Activated naive CD4-positive, alpha-beta T cell treated with anti-CD3 and anti-CD28 coated beads, Interleukin-2, amount 10 ng/mL, durations not matched to agents 7 days and 5 days (primary cell): ENCODE measurements around the gene MAST2.

Experiments used
- CTCF ChIA-PET: fragments of 350-600 bp; sonication (Branson Sonifier 250); formaldehyde crosslinking; loops from one replicate; lab custom pipeline; 2021; ENCODE audit warnings: antibody characterized with exemption; lab: Charles Lee
- DNase-seq: peaks from one replicate; pipeline ENCODE4 v3.0.0-alpha.2; 2020
- H3K27ac Mint-ChIP-seq: one replicate; pipeline ENCODE4 v1.8.0; 2021; ENCODE audit warnings: mild to moderate bottlenecking, moderate library complexity, mixed read lengths
- H3K27me3 Mint-ChIP-seq: one replicate; pipeline ENCODE4 v1.8.0; 2021; ENCODE audit warnings: mild to moderate bottlenecking, mixed read lengths
- H3K36me3 Mint-ChIP-seq: one replicate; pipeline ENCODE4 v1.8.0; 2021; ENCODE audit warnings: mixed read lengths
- H3K4me1 Mint-ChIP-seq: one replicate; pipeline ENCODE4 v1.8.0; 2021; ENCODE audit warnings: mixed read lengths
- H3K4me3 Mint-ChIP-seq: one replicate; pipeline ENCODE4 v1.8.0; 2021; ENCODE audit warnings: mild to moderate bottlenecking, moderate library complexity, mixed read lengths
- H3K9me3 Mint-ChIP-seq: one replicate; pipeline ENCODE4 v1.8.0; 2021; ENCODE audit warnings: mixed read lengths

MAST2 gene

GRCh38 chr1:46017876-46018503, 214.6 kb downstream of the MAST2 start:
- no peak for DNase-seq
- Mint-ChIP-seq H3K4me1 (no peaks in the 10 kb centered on the region), H3K27ac (no peak overlapping the region), H3K9me3 (no peaks in the 10 kb centered on the region), H3K36me3 (no peaks in the 10 kb centered on the region), H3K4me3 (no peak overlapping the region), H3K27me3 (no peaks in the 10 kb centered on the region)
- CTCF ChIA-PET, result no interaction called here

- Mint-ChIP-seq H3K27ac (no peak overlapping the region), H3K9me3 (no peaks in the 10 kb centered on the region), H3K4me1 (no peaks in the 10 kb centered on the region), H3K27me3 (no peaks in the 10 kb centered on the region), H3K4me3 (no peak overlapping the region), H3K36me3 (peaks cover 4% of the 10 kb centered on the region)
- DNase-seq, result no peak
- CTCF ChIA-PET, result interaction anchor here (0.8 to 1.2 kb wide), 3 partner anchors 123 to 206 kb away, joined by 3 read pairs; no protein-coding TSS in a partner anchor
These were observed 215.9 kb downstream of the MAST2 start for GRCh38 chr1:46019348-46019747.

- Mint-ChIP-seq H3K9me3 (no peaks in the 10 kb centered on the region), H3K36me3 (peaks cover 4% of the 10 kb centered on the region), H3K27me3 (no peaks in the 10 kb centered on the region), H3K27ac (no peak overlapping the region), H3K4me1 (no peaks in the 10 kb centered on the region), H3K4me3 (no peak overlapping the region)
- no peak for DNase-seq
- CTCF ChIA-PET, result interaction anchor here (1.1 kb wide), 1 partner anchor 122 kb away, joined by 3 read pairs; no protein-coding TSS in a partner anchor
These were observed 216.6 kb downstream of the MAST2 start for GRCh38 chr1:46020010-46020409.

GRCh38 chr1:46021046-46021996, 217.9 kb downstream of the MAST2 start:
- H3K27me3 Mint-ChIP-seq, result no peaks in the 10 kb centered on the region
- H3K4me1 Mint-ChIP-seq, result no peaks in the 10 kb centered on the region
- H3K27ac Mint-ChIP-seq, result no peak overlapping the region
- DNase-seq, result no peak
- CTCF ChIA-PET, result interaction anchor here (1.1 kb wide), 1 partner anchor 13 kb away, joined by 3 read pairs; no protein-coding TSS in a partner anchor
- no peaks in the 10 kb centered on the region for H3K9me3 Mint-ChIP-seq
- no peak overlapping the region for H3K4me3 Mint-ChIP-seq
- peaks cover 4% of the 10 kb centered on the region for H3K36me3 Mint-ChIP-seq

GRCh38 chr1:46026531-46026930, 223.1 kb downstream of the MAST2 start:
- H3K27ac Mint-ChIP-seq, result no peak overlapping the region
- CTCF ChIA-PET, result interaction anchor here (2.2 kb wide), 1 partner anchor 10 kb away, joined by 6 read pairs; no protein-coding TSS in a partner anchor
- H3K4me1 Mint-ChIP-seq, result no peaks in the 10 kb centered on the region

GRCh38 chr1:46027788-46028573, 224.6 kb downstream of the MAST2 start:
- no peak overlapping the region for H3K27ac Mint-ChIP-seq
- no peaks in the 10 kb centered on the region for H3K4me1 Mint-ChIP-seq
- no peak overlapping the region for H3K4me3 Mint-ChIP-seq
- H3K36me3 Mint-ChIP-seq, result peaks cover 4% of the 10 kb centered on the region
- H3K9me3 Mint-ChIP-seq, result no peaks in the 10 kb centered on the region
- no peaks in the 10 kb centered on the region for H3K27me3 Mint-ChIP-seq
- no peak for DNase-seq
- CTCF ChIA-PET, result interaction anchor here (2.2 kb wide), 1 partner anchor 9 kb away, joined by 6 read pairs; no protein-coding TSS in a partner anchor

More at GRCh38 chr1:46026531-46026930, 223.1 kb downstream of the MAST2 start:
- Mint-ChIP-seq H3K27me3 (no peaks in the 10 kb centered on the region), H3K4me3 (no peak overlapping the region), H3K36me3 (peaks cover 4% of the 10 kb centered on the region), H3K9me3 (no peaks in the 10 kb centered on the region)
- DNase-seq, result no peak

- no peaks in the 10 kb centered on the region for H3K36me3 Mint-ChIP-seq
- CTCF ChIA-PET, result no interaction called here
- no peaks in the 10 kb centered on the region for H3K27me3 Mint-ChIP-seq
- no peak overlapping the region for H3K27ac Mint-ChIP-seq
- H3K9me3 Mint-ChIP-seq, result no peaks in the 10 kb centered on the region
- H3K4me1 Mint-ChIP-seq, result no peaks in the 10 kb centered on the region
- no peak for DNase-seq
- H3K4me3 Mint-ChIP-seq, result no peak overlapping the region
These were observed 226.9 kb downstream of the MAST2 start for GRCh38 chr1:46030074-46030870.

- Mint-ChIP-seq H3K4me3 (no peak overlapping the region), H3K9me3 (no peaks in the 10 kb centered on the region), H3K27me3 (no peaks in the 10 kb centered on the region)
These were observed 227.7 kb downstream of the MAST2 start for GRCh38 chr1:46030876-46031660.

GRCh38 chr1:46034601-46035516, 231.4 kb downstream of the MAST2 start:
- H3K4me3 Mint-ChIP-seq, result no peak overlapping the region
- H3K4me1 Mint-ChIP-seq, result no peaks in the 10 kb centered on the region
- H3K27me3 Mint-ChIP-seq, result no peaks in the 10 kb centered on the region
- no peaks in the 10 kb centered on the region for H3K36me3 Mint-ChIP-seq
- H3K9me3 Mint-ChIP-seq, result no peaks in the 10 kb centered on the region
- DNase-seq, result no peak
- no peak overlapping the region for H3K27ac Mint-ChIP-seq
- CTCF ChIA-PET, result interaction anchor here (1.1 to 6.3 kb wide), 8 partner anchors 11 to 190 kb away, joined by 3 to 46 read pairs (median 4); partner anchors contain the start of genes P3R3URF and TSPAN1

More at GRCh38 chr1:46030876-46031660, 227.7 kb downstream of the MAST2 start:
- Mint-ChIP-seq H3K4me1 (no peaks in the 10 kb centered on the region), H3K36me3 (no peaks in the 10 kb centered on the region), H3K27ac (no peak overlapping the region)
- CTCF ChIA-PET, result no interaction called here
- DNase-seq, result no peak

GRCh38 chr1:46036894-46037839, 233.8 kb downstream of the MAST2 start:
- Mint-ChIP-seq H3K4me3 (no peak overlapping the region), H3K27ac (no peak overlapping the region), H3K9me3 (no peaks in the 10 kb centered on the region), H3K27me3 (no peaks in the 10 kb centered on the region), H3K36me3 (no peaks in the 10 kb centered on the region), H3K4me1 (no peaks in the 10 kb centered on the region)
- CTCF ChIA-PET, result interaction anchor here (0.5 to 6.3 kb wide), 17 partner anchors 10 to 237 kb away, joined by 3 to 46 read pairs (median 4); partner anchors contain the start of genes P3R3URF and TSPAN1
- DNase-seq, result peak; percentile 87

GRCh38 chr1:46039571-46040052, 236.2 kb downstream of the MAST2 start:
- H3K4me1 Mint-ChIP-seq, result peaks cover 5% of the 10 kb centered on the region
- DNase-seq, result no peak
- H3K27ac Mint-ChIP-seq, result no peak overlapping the region

More at GRCh38 chr1:46039571-46040052, 236.2 kb downstream of the MAST2 start:
- Mint-ChIP-seq H3K9me3 (no peaks in the 10 kb centered on the region), H3K36me3 (no peaks in the 10 kb centered on the region), H3K4me3 (no peak overlapping the region), H3K27me3 (no peaks in the 10 kb centered on the region)
- CTCF ChIA-PET, result interaction anchor here (0.6 to 6.3 kb wide), 4 partner anchors 138 to 191 kb away, joined by 4 to 46 read pairs (median 28); partner anchors contain the start of genes P3R3URF and TSPAN1
